ENCODE results near the gene EMX1.

EMX1 gene

GRCh38 chr2:72964146-72964525 lies 46.8 kb downstream of the EMX1 start:
- ChIA-PET POLR2A (no interaction called here), CTCF (interaction anchor here (1.3 to 3.3 kb wide), 2 partner anchors 10 to 71 kb away, joined by 5 to 16 read pairs; no protein-coding TSS in a partner anchor)
- no peak for TF ChIP-seq CTCF (IDR thresholded peaks at IDR 0.05; ENCODE audit: control extremely low read depth, extremely low read depth, low read depth, missing control alignments)
- DNase-seq (ENCODE audit: extremely low spot score), result no peak

- CTCF ChIA-PET, result interaction anchor here (3.3 kb wide), 1 partner anchor 9 kb away, joined by 16 read pairs; no protein-coding TSS in a partner anchor
Measured at GRCh38 chr2:72965016-72965415, 47.7 kb downstream of the EMX1 start.

GRCh38 chr2:72965770-72966450 lies 48.6 kb downstream of the EMX1 start:
- no peak for TF ChIP-seq CTCF (IDR thresholded peaks at IDR 0.05; ENCODE audit: control extremely low read depth, extremely low read depth, low read depth, missing control alignments)
- ChIA-PET CTCF (no interaction called here), POLR2A (no interaction called here)

More at GRCh38 chr2:72965016-72965415, 47.7 kb downstream of the EMX1 start:
- no peak for TF ChIP-seq CTCF (IDR thresholded peaks at IDR 0.05; ENCODE audit: control extremely low read depth, extremely low read depth, low read depth, missing control alignments)
- no peak for DNase-seq (ENCODE audit: extremely low spot score)
- POLR2A ChIA-PET, result no interaction called here

GRCh38 chr2:72968286-72968685 lies 51.0 kb downstream of the EMX1 start:
- DNase-seq (ENCODE audit: extremely low spot score), result no peak
- ChIA-PET POLR2A (no interaction called here), CTCF (interaction anchor here (10.0 kb wide), 1 partner anchor 75 kb away, joined by 150 read pairs; no protein-coding TSS in a partner anchor)
- no peak for TF ChIP-seq CTCF (IDR thresholded peaks at IDR 0.05; ENCODE audit: control extremely low read depth, extremely low read depth, low read depth, missing control alignments)

More at GRCh38 chr2:72965770-72966450, 48.6 kb downstream of the EMX1 start:
- DNase-seq (ENCODE audit: extremely low spot score), result no peak

GRCh38 chr2:72969706-72970105 lies 52.4 kb downstream of the EMX1 start:
- no peak for DNase-seq (ENCODE audit: extremely low spot score)
- ChIA-PET POLR2A (no interaction called here), CTCF (interaction anchor here (10.0 kb wide), 1 partner anchor 76 kb away, joined by 150 read pairs; no protein-coding TSS in a partner anchor)
- TF ChIP-seq CTCF (IDR thresholded peaks at IDR 0.05; ENCODE audit: control extremely low read depth, extremely low read depth, low read depth, missing control alignments), result no peak

- TF ChIP-seq CTCF (IDR thresholded peaks at IDR 0.05; ENCODE audit: control extremely low read depth, extremely low read depth, low read depth, missing control alignments), result no peak
- ChIA-PET POLR2A (no interaction called here), CTCF (interaction anchor here (1.4 to 10.0 kb wide), 3 partner anchors 14 to 78 kb away, joined by 3 to 150 read pairs (median 43); no protein-coding TSS in a partner anchor)
- no peak for DNase-seq (ENCODE audit: extremely low spot score)
Measured at GRCh38 chr2:72971036-72971435, 53.7 kb downstream of the EMX1 start.
